B cell (primary cell): ENCODE results near the gene TOP3B. TPM values are rescaled to one million over a fixed set of nuclear protein-coding genes. Genes with fewer than 3 reads are reported as not detected.

Experiments used
- ATAC-seq: fragments of 200-7000 bp; cut with Tn5 transposase; one replicate; pipeline ENCODE4 v1.10.0; 2021; ENCODE audit warnings: low read depth, mild to moderate bottlenecking, moderate number of reproducible peaks, moderate library complexity
- CTCF ChIA-PET: fragments of 350-600 bp; sonication (Branson Sonifier 250); formaldehyde crosslinking; loops from one replicate; lab custom pipeline; 2021; ENCODE audit warnings: antibody characterized with exemption, inconsistent platforms; lab: Charles Lee
- POLR2A ChIA-PET: fragments of 350-600 bp; sonication (Branson Sonifier 250); formaldehyde crosslinking; loops from one replicate; lab custom pipeline; 2021; ENCODE audit warnings: antibody characterized with exemption; lab: Charles Lee
- DNase-seq: peaks from one replicate; pipeline ENCODE4 v3.0.0; 2013
- H2AFZ ChIP-seq: 2 replicates; pipeline ENCODE4 v1.6.1; 2012; ENCODE audit warnings: mild to moderate bottlenecking, low read depth, low read length; ENCODE audit not compliant: insufficient read depth, poor library complexity, severe bottlenecking
- H3K27ac ChIP-seq, 2 donors: 1 replicate in 1 of 2; 2 replicates in 1 of 2; pipeline ENCODE4 v1.5.1; 2012 to 2013; ENCODE audit warnings: low read length in 2 of 2, mild to moderate bottlenecking in 2 of 2, moderate library complexity in 1 of 2
- H3K27me3 ChIP-seq, 4 experiments: fragments of 200-600 bp in 1 of 4; sonication (generic) in 1 of 4; replicated peaks in 1 of 4; 1 replicate in 2 of 4; 2 replicates in 2 of 4; pipeline versions ENCODE4 v1.6.1 to v1.7.0; 2013 to 2016; ENCODE audit warnings: low read length in 3 of 4, mild to moderate bottlenecking in 2 of 4, mixed read lengths in 1 of 4, moderate library complexity in 1 of 4; ENCODE audit not compliant: insufficient read depth in 4 of 4, control insufficient read depth in 3 of 4; ENCODE audit errors: control extremely low read depth in 1 of 4
- H3K36me3 ChIP-seq, 2 experiments: replicated peaks in 1 of 2; 1 replicate in 1 of 2; 2 replicates in 1 of 2; pipeline versions ENCODE4 v1.6.1 to v1.7.1; 2013; ENCODE audit warnings: low read length in 1 of 2; ENCODE audit not compliant: insufficient read depth in 2 of 2, control insufficient read depth in 1 of 2; ENCODE audit errors: control extremely low read depth in 1 of 2, extremely low read depth in 1 of 2
- H3K4me1 ChIP-seq, 2 donors: fragments of 200-600 bp in 1 of 2; sonication (generic) in 1 of 2; 1 replicate in 1 of 2; 2 replicates in 1 of 2; pipeline versions ENCODE4 v1.5.1 to v1.6.1; 2013 to 2017; ENCODE audit warnings: low read length in 2 of 2; ENCODE audit not compliant: control insufficient read depth in 2 of 2, insufficient read depth in 2 of 2
- H3K4me2 ChIP-seq: replicated peaks from 2 replicates; pipeline ENCODE3; 2012; ENCODE audit warnings: mild to moderate bottlenecking, low read depth, low read length; ENCODE audit not compliant: poor library complexity, severe bottlenecking
- H3K4me3 ChIP-seq, 5 experiments: fragments of 200-600 bp in 1 of 5; sonication (generic) in 1 of 5; 1 replicate in 3 of 5; 2 replicates in 2 of 5; pipeline versions ENCODE4 v1.5.1 to v1.7.0; 2011 to 2016; ENCODE audit warnings: low read length in 4 of 5, mild to moderate bottlenecking in 4 of 5, low read depth in 2 of 5, control low read depth in 1 of 5, moderate library complexity in 1 of 5; ENCODE audit not compliant: insufficient read depth in 1 of 5; ENCODE audit errors: control extremely low read depth in 1 of 5, extremely low read depth in 1 of 5
- H3K79me2 ChIP-seq: fragments of 200-600 bp; sonication (generic); one replicate; pipeline ENCODE4 v1.6.0; 2016; ENCODE audit warnings: low read length; ENCODE audit not compliant: control insufficient read depth, insufficient read depth
- H3K9ac ChIP-seq: fragments of 200-600 bp; sonication (generic); 2 replicates; pipeline ENCODE4 v1.6.1; 2017; ENCODE audit warnings: mild to moderate bottlenecking, low read length, moderate library complexity
- H3K9me3 ChIP-seq, 3 donors: one replicate each; pipeline versions ENCODE4 v1.6.1 to v1.7.1; 2013; ENCODE audit warnings: low read length in 2 of 3; ENCODE audit not compliant: control insufficient read depth in 2 of 3, insufficient read depth in 1 of 3; ENCODE audit errors: control extremely low read depth in 1 of 3
- H4K20me1 ChIP-seq: 2 replicates; pipeline ENCODE4 v1.6.0; 2012; ENCODE audit warnings: mild to moderate bottlenecking, low read length; ENCODE audit not compliant: insufficient read depth, control insufficient read depth, poor library complexity, severe bottlenecking
- H3K27ac Mint-ChIP-seq: one replicate; pipeline ENCODE4 v1.8.0; 2021; ENCODE audit warnings: mixed read lengths
- H3K27me3 Mint-ChIP-seq: one replicate; pipeline ENCODE4 v1.8.0; 2021; ENCODE audit warnings: mixed read lengths
- H3K4me1 Mint-ChIP-seq: one replicate; pipeline ENCODE4 v1.8.0; 2021; ENCODE audit warnings: mixed read lengths
- H3K4me3 Mint-ChIP-seq: one replicate; pipeline ENCODE4 v1.8.0; 2021; ENCODE audit warnings: mixed read lengths
- H3K9me3 Mint-ChIP-seq: one replicate; pipeline ENCODE4 v1.8.0; 2022; ENCODE audit warnings: mixed read lengths; ENCODE audit not compliant: insufficient read depth
- EZH2 ChIP-seq: IDR thresholded peaks from 2 replicates; pipeline ENCODE4 v1.6.1; 2012; ENCODE audit warnings: borderline replicate concordance, low read depth, mild to moderate bottlenecking, moderate library complexity, low read length; ENCODE audit not compliant: insufficient read depth, poor library complexity, severe bottlenecking
- WGBS: methylation state at CpG from one replicate; pipeline ENCODE4 v1.1.5; 2013; ENCODE audit warnings: missing lambda C conversion rate; ENCODE audit not compliant: insufficient coverage; 5-methylcytosine and 5-hydroxymethylcytosine counted together
- intact Hi-C: fragments of 100-400 bp; cut with micrococcal nuclease; formaldehyde crosslinking; loops from one replicate; pipeline ENCODE4 v1.10.0; 2022
- polyA plus RNA-seq: library from polyadenylated mRNA; depleted of rRNA; stranded (reverse); fragments of >200 nt; gene quantifications from 2 replicates; pipeline ENCODE4 v1.2.3, GENCODE V29; 2012
- total RNA-seq, 2 donors: library from RNA; stranded (reverse); fragments of 120-200 nt in 1 of 2; gene quantifications; 1 replicate in 1 of 2; 2 replicates in 1 of 2; pipeline versions ENCODE4 v1.2.3 to v1.2.4, GENCODE V29; 2013 to 2022
- TF ChIP-seq, protein P1 (sequence below): fragments of 200-600 bp; IDR thresholded peaks from one replicate; pipeline ENCODE4 v1.8.0; 2022; ENCODE audit warnings: antibody characterized with exemption, mild to moderate bottlenecking

TOP3B gene
- total and polyA plus RNA-seq, 2 donors (not counting 1 experiment from before 2014, with no cell fraction given): 77.1 to 105 TPM

DNA sequence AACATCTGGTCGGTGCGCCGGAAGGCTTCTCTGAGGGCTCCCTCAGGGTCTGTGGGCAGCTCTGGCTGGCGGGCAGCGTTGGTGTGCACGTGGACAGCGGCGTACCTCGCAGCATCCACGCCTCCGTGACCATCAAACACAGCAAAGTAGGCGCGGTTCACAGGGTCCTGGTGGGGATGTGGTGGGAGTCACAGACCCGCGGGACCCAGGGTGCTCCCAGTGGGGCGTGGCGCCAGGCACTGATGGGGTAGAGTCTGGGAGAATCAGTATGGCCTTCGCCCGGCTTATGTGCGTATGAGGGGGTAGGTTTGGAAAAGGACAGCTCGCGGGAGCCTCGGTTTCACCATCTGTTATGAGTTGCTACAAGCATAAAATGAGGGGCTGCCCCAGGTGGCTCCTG is 49.2 kb downstream of the TOP3B start:
- Histone ChIP-seq H3K4me2 (no peak overlapping the region), H3K27ac (no peak overlapping the region), H3K4me1 (peaks cover 35% of the 10 kb centered on the region in 2 donors), H3K27me3 (no peaks in the 10 kb centered on the region), H3K9me3 (peaks cover 0 to 4% (median 0%) of the 10 kb centered on the region in 3 donors), H3K36me3 (peaks cover 0 to 47% of the 10 kb centered on the region in 2 experiments), H3K79me2 (peaks cover 30% of the 10 kb centered on the region), H4K20me1 (peaks cover 5% of the 10 kb centered on the region), H3K9ac (no peak overlapping the region), H2AFZ (no peak overlapping the region), H3K4me3 (no peak overlapping the region)
- intact Hi-C loops: no loop called here
- ATAC-seq (no peak), DNase-seq (no peak)
- Mint-ChIP-seq H3K9me3 (no peaks in the 10 kb centered on the region), H3K4me1 (peaks cover 26% of the 10 kb centered on the region), H3K27me3 (no peaks in the 10 kb centered on the region), H3K27ac (no peak overlapping the region), H3K4me3 (no peak overlapping the region)
- POLR2A ChIA-PET: no interaction called here
- CTCF ChIA-PET: no interaction called here
- TF ChIP-seq, protein P1, sequence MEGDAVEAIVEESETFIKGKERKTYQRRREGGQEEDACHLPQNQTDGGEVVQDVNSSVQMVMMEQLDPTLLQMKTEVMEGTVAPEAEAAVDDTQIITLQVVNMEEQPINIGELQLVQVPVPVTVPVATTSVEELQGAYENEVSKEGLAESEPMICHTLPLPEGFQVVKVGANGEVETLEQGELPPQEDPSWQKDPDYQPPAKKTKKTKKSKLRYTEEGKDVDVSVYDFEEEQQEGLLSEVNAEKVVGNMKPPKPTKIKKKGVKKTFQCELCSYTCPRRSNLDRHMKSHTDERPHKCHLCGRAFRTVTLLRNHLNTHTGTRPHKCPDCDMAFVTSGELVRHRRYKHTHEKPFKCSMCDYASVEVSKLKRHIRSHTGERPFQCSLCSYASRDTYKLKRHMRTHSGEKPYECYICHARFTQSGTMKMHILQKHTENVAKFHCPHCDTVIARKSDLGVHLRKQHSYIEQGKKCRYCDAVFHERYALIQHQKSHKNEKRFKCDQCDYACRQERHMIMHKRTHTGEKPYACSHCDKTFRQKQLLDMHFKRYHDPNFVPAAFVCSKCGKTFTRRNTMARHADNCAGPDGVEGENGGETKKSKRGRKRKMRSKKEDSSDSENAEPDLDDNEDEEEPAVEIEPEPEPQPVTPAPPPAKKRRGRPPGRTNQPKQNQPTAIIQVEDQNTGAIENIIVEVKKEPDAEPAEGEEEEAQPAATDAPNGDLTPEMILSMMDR: no peak
- TF ChIP-seq EZH2: no peak
- WGBS: 96% methylated on average over 23 of the region's 23 CpGs

DNA sequence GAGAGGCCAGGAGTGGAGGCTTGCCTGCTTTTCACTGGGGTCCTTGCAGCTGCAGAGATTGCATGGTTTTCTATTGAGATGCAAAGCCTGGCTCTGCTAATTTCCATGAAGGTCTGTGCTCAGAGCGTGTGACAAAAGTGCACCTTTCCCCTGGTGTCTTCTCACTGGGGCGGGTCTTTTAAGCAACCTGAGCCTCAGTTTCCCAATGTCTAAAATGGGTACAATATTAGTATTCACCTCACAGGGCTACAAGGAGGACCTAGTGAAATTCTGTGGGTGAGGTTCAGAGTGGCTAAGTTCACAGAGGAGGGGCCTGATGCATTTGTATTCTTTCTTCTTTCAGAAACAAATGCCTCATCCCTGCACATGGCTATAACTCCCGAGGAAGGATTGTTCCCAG is 50.2 kb downstream of the TOP3B start:
- H3K4me3 ChIP-seq: no peak overlapping the region
- H4K20me1 ChIP-seq: peaks cover 5% of the 10 kb centered on the region
- H3K9me3 Mint-ChIP-seq: no peaks in the 10 kb centered on the region
- no peak for TF ChIP-seq EZH2
- TF ChIP-seq, protein P1: no peak
- H3K36me3 ChIP-seq: peaks cover 0 to 47% of the 10 kb centered on the region in 2 experiments
- H2AFZ ChIP-seq: no peak overlapping the region
- no peak overlapping the region for H3K9ac ChIP-seq
- WGBS: no CpG with 5 or more reads among the region's 3 CpGs
- peaks cover 30% of the 10 kb centered on the region for H3K79me2 ChIP-seq
- H3K4me1 ChIP-seq: peaks cover 24 to 25% of the 10 kb centered on the region in 2 donors
- peaks cover 0 to 4% (median 0%) of the 10 kb centered on the region in 3 donors for H3K9me3 ChIP-seq
- DNase-seq (no peak), ATAC-seq (no peak)
- no peak overlapping the region for H3K27ac ChIP-seq
- ChIA-PET POLR2A (no interaction called here), CTCF (no interaction called here)
- H3K4me2 ChIP-seq: no peak overlapping the region
- no peaks in the 10 kb centered on the region for H3K27me3 Mint-ChIP-seq
- no peak overlapping the region for H3K27ac Mint-ChIP-seq
- H3K4me1 Mint-ChIP-seq: peaks cover 17% of the 10 kb centered on the region
- H3K4me3 Mint-ChIP-seq: no peak overlapping the region
- no peaks in the 10 kb centered on the region for H3K27me3 ChIP-seq
- intact Hi-C loops: no loop called here
